Fibroblast of lung (primary cell): ENCODE data around the gene CCDC57.

Experiments used
- CTCF ChIP-seq, 2 donors: IDR thresholded peaks in 1 of 2; conservative IDR thresholded peaks in 1 of 2; 1 replicate in 1 of 2; 2 replicates in 1 of 2; pipeline ENCODE4 v1.5.1; 2011 to 2012; ENCODE audit warnings: low read length in 2 of 2, control low read depth in 1 of 2, inconsistent platforms in 1 of 2, low read depth in 1 of 2, mild to moderate bottlenecking in 1 of 2
- EZH2 ChIP-seq: IDR thresholded peaks from 2 replicates; pipeline ENCODE4 v1.5.1; 2012; ENCODE audit warnings: low read length, control low read depth, mild to moderate bottlenecking; ENCODE audit errors: missing control alignments

GRCh38 chr17:82256242-82256885 lies 43.7 kb upstream of the CCDC57 start:
- TF ChIP-seq CTCF (conservative IDR thresholded peaks at IDR 0.05 in 1 of 2, IDR thresholded peaks at IDR 0.05 in 1 of 2; ENCODE audit: low read depth in 1 of 2, low read length in 2 of 2) (no peak), EZH2 (no peak)
